GM19468 (cell line): ENCODE data around the gene VWA8.
A peak's percentile ranks its signal among the peaks of the same experiment; 100 is the strongest.
"Not testable (repeated sequence)": the region's sequence is repeated elsewhere in the genome, so short reads cannot be mapped to it uniquely, and the experiment has no call there.

Experiments
- ATAC-seq: cut with Tn5 transposase; IDR thresholded peaks from one replicate; pipeline ENCODE4 v1.9.1; 2021; ENCODE audit warnings: mild to moderate bottlenecking, moderate library complexity, moderate number of reproducible peaks; ENCODE audit not compliant: unreplicated experiment; ENCODE audit errors: extremely low read depth

Gene VWA8

GRCh38 chr13:41813426-41813825 is 147.5 kb downstream of the VWA8 start:
- ATAC-seq: no peak

- ATAC-seq: peak; percentile 74
Measured at GRCh38 chr13:41812851-41813250, 148.1 kb downstream of the VWA8 start.

- ATAC-seq: no peak
Measured at GRCh38 chr13:41812237-41812636, 148.7 kb downstream of the VWA8 start.

GRCh38 chr13:41811588-41812021 is 149.3 kb downstream of the VWA8 start:
- ATAC-seq: peak; percentile 47

GRCh38 chr13:41809962-41810361 is 150.9 kb downstream of the VWA8 start:
- ATAC-seq: no peak

GRCh38 chr13:41803445-41803735 is 157.5 kb downstream of the VWA8 start:
- ATAC-seq: not testable (repeated sequence)

GRCh38 chr13:41802684-41803444 is 158.0 kb downstream of the VWA8 start:
- ATAC-seq: no peak

GRCh38 chr13:41802043-41802683 is 158.7 kb downstream of the VWA8 start:
- no peak for ATAC-seq

GRCh38 chr13:41791056-41791455 is 169.9 kb downstream of the VWA8 start:
- ATAC-seq: no peak

- ATAC-seq: no peak
Measured at GRCh38 chr13:41788552-41788951, 172.4 kb downstream of the VWA8 start.

GRCh38 chr13:41785402-41786172 is 175.3 kb downstream of the VWA8 start:
- no peak for ATAC-seq

- no peak for ATAC-seq
Measured at GRCh38 chr13:41782086-41782485, 178.8 kb downstream of the VWA8 start.

GRCh38 chr13:41780715-41781706 is 179.9 kb downstream of the VWA8 start:
- ATAC-seq: no peak

- no peak for ATAC-seq
Measured at GRCh38 chr13:41775251-41775650, 185.7 kb downstream of the VWA8 start.

- ATAC-seq: no peak
Measured at GRCh38 chr13:41774605-41775218, 186.2 kb downstream of the VWA8 start.

- ATAC-seq: no peak
Measured at GRCh38 chr13:41767801-41768200, 193.1 kb downstream of the VWA8 start.

GRCh38 chr13:41766439-41766838 is 194.5 kb downstream of the VWA8 start:
- no peak for ATAC-seq

- no peak for ATAC-seq
Measured at GRCh38 chr13:41765813-41766212, 195.1 kb downstream of the VWA8 start.

- no peak for ATAC-seq
Measured at GRCh38 chr13:41765020-41765419, 195.9 kb downstream of the VWA8 start.

GRCh38 chr13:41764558-41764957 is 196.4 kb downstream of the VWA8 start:
- no peak for ATAC-seq
